Measurements from ENCODE around the gene MAP3K15.

DNA sequence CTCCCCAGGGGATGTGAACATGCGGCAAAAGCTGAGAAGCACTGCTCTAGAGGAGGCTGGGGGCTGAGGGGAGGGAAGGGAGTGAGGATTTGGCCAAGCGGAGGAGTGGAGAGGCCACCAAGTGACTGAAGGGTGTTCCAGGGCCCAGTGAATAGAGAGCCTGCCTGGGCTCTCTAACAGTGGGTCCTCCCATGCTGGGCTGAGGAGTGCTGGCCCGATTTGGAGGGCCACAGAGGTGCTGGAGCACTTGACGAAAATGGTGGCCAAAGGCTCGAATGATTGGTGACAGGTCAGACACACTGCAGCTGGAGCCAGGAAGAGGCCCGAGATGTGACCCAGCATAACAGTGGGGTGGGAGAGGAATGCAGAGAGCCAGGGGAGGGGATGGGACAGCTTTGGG is 37.5 kb upstream of the MAP3K15 start:
- TF ChIP-seq, protein P1, sequence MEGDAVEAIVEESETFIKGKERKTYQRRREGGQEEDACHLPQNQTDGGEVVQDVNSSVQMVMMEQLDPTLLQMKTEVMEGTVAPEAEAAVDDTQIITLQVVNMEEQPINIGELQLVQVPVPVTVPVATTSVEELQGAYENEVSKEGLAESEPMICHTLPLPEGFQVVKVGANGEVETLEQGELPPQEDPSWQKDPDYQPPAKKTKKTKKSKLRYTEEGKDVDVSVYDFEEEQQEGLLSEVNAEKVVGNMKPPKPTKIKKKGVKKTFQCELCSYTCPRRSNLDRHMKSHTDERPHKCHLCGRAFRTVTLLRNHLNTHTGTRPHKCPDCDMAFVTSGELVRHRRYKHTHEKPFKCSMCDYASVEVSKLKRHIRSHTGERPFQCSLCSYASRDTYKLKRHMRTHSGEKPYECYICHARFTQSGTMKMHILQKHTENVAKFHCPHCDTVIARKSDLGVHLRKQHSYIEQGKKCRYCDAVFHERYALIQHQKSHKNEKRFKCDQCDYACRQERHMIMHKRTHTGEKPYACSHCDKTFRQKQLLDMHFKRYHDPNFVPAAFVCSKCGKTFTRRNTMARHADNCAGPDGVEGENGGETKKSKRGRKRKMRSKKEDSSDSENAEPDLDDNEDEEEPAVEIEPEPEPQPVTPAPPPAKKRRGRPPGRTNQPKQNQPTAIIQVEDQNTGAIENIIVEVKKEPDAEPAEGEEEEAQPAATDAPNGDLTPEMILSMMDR (IDR thresholded peaks at IDR 0.05; ENCODE audit: low read length) = no peak
- TF ChIP-seq EZH2 (IDR thresholded peaks at IDR 0.05; ENCODE audit: borderline replicate concordance, low read length) = no peak

All from OCI-LY1 (cell line).